HG02642 (cell line): Measurements from ENCODE around the gene SRSF10.
"Not testable (repeated sequence)": the region's sequence is repeated elsewhere in the genome, so short reads cannot be mapped to it uniquely, and the experiment has no call there.

Experiments
- ATAC-seq: cut with Tn5 transposase; IDR thresholded peaks from one replicate; pipeline ENCODE4 v1.9.1; 2021; ENCODE audit warnings: mild to moderate bottlenecking; ENCODE audit not compliant: unreplicated experiment, poor library complexity

Gene SRSF10

DNA sequence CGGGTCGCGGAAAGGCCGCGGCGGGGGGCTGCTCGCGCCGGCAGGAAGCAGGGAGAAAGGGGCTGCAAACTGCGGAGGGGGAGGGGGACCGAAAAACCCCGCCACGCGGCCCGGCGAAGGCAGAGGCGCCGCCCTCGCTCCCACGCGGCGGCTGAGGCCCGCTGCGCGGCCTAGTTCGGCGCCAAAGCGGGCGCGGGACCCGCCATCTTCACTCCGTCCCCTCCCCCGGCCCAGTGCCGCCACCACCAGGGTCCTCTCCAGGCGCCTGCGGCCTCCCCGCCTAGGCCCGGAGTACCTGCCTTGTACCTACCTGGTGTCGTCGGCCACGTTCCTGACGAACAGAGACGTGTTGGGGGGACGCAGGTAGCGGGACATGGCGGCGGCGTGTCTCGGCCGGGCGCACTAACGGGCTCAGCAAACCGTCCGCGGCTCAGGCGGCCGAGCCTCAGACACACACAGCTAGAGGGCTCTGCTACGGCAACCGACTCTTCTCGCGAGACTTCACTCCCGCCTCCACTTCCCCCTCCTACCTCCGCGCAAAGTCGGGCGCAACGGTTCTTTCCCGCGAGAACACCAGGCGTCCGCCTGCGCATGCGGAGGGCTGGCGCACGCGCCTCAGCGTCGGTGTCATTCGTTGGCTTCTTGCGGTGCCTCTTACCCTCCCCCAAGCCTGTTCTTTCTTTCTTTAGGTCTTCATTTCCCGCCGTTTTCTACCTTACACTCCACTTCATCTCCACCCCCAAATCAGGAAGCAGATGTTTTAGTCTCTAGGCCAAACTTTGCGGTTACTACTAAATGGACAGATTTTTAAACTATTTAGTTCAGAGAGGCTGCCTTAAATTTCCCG lies at the start of gene SRSF10:
SRSF10 (minus strand) TSS at position 447 of the 847 bp plus-strand sequence; CDS start at position 375, 72 bp downstream.
- peak; percentile 94 for ATAC-seq

DNA sequence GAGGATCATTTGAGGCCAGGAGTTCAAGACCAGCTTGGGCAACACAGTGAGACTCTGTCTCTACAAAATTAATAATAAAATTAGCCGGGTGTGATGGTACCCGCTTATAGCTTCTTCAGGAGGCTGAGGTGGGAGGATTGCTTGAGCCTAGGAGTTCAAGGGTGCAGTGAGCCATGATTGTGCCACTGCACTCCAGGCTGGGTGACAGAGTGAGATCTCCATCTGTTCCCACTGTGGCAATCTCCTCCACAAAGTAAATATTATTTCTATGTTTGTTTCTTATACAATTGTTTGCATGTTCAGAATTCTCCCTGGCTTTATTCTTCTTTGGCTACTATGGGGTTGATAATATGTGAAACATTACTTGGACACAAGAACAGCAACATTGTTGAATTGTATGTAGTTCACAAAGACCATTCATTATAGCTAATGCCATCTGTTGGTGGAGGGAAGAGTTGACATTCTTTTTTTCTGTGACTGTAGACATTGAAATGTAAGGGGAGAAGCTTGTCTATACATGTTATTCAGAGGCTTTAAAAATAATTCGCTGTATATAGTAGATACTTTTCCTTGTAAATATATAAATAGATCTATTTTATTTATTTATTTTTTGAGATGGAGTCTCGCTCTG lies 47.8 kb upstream of the SRSF10 start:
- no peak for ATAC-seq

DNA sequence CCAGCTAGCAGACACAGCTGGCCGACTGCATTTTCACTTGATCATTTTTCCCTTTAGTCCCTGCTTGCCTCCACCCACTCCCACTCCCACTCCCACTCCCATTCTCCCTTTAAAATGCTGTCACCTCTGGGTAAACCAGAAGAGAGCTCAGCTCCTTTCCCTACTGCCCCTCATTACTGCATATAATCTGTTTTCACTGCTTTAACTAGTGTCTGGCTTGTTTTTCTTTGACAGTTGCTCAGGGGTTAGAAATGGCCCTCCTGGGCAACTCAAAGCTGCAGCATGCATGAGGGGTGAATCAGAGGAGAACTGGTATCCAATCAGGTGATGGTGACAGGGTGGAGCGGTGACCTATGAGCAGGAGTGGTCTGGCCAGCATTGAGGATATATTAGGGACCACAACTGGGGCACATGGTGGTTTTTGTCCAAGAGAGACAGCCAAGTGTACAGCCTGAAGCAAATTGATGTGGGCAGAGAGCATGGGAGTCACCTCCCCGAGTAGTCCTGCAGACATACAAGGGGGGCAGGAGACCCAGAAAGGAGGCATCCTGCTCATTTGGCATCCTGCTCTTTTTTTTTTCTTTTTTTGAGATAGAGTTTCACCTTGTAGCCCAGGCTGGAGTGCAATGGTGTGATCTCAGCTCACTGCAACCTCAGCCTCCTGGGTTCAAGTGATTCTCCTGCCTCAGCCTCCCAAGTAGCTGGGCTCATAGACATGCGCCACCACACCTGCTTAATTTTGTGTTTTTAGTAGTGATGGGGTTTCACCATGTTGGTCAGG lies 42.6 kb upstream of the SRSF10 start:
- no peak for ATAC-seq

GRCh38 chr1:24021403-24022266 lies 41.5 kb upstream of the SRSF10 start:
- no peak for ATAC-seq

DNA sequence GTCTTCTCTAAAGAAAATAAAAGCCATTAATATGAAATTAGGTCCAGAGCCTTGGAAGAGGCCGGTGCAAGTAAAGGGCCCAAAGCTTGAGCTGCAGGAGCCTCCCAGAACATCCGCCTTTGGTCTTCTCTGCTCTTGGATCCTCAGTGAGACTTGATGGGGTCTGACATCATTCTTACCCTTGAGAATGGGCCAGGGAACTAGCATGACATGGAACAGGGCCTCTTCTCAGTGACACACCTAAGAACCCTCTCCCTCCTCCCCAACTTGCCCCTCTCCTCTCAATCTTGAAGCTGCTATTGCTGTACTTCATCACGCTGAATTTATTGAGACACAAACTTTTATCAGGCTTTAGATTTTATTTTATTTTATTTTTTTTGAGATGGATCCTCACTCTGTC lies 40.3 kb upstream of the SRSF10 start:
- no peak for ATAC-seq

DNA sequence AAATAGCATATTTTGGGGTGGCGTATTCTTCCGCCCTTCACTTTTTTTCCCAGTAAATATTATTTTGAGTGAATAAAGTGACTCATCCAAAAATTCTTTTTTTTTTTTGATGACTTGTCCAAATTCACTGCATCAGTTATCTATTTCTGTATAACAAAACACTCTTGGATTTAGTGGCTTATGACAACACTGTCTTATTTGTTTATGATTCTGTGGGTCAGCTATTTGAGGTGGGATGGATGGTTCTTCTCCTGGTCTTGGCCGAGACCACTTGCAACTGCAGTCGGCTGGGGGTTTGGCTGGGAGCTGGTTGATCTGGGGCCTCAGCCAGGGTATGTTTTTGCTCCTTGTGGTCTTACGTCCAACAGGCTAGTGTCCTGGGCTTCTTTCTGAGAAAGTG lies 39.9 kb upstream of the SRSF10 start:
- no peak for ATAC-seq

- no peak for ATAC-seq
These were observed 38.8 kb upstream of the SRSF10 start for GRCh38 chr1:24018611-24019580.

GRCh38 chr1:24015221-24016210 lies 35.4 kb upstream of the SRSF10 start:
- no peak for ATAC-seq

DNA sequence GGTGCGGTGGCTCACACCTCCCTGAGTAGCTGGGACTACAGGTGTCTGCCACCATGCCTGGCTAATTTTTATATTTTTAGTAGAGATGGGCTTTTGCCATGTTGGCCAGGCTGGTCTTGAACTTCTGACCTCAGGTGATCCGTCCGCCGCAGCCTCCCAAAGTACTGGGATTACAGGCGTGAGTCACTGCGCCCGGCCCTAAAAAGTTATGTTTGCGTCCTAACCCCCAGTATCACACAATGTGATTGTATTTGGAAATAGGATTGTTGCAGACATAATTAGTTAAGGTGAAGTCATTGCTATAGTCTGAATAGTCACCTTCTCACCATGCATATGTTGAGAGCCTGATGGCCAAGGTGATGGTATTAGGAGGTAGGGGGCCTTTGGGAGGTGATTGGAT lies 32.8 kb upstream of the SRSF10 start:
- not testable (repeated sequence) for ATAC-seq

DNA sequence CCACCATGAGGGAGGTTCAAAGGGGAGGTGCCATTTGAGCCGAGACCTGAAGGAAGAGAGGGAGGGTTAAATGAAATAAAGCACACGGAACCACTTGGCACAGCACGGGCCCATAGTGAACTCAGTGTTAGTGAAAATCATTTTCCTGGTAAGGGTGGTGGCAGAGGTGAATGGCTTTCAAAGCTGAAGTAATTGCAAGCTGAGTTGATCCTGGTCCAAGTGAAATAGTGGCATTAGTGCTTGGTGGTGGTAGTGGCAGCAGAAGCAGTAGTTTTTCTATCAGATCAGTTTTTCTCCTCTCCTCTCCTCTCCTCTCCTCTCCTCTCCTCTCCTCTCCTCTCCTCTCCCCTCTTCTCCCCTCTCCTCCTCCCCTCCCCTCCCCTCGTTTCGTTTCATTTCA lies 30.5 kb upstream of the SRSF10 start:
- no peak for ATAC-seq

DNA sequence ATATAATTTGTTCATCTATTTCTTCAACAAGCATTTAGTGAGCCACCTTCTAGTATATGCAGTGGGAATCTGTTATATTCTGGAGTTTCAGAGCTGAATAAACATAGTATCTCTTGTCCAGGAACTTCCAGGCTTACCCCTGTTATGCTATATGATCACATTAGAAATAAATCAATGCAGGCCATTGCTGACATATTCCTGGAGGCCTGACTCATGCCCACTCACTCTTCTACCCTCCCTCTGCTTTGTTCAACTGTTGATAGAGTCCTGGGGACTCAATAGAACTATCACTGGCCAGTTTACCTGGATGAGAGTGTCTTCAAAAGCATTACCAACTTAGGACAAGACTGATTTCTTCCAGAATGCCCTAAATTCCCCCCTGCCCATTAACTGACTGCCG lies 29.3 kb upstream of the SRSF10 start:
- ATAC-seq, result no peak

DNA sequence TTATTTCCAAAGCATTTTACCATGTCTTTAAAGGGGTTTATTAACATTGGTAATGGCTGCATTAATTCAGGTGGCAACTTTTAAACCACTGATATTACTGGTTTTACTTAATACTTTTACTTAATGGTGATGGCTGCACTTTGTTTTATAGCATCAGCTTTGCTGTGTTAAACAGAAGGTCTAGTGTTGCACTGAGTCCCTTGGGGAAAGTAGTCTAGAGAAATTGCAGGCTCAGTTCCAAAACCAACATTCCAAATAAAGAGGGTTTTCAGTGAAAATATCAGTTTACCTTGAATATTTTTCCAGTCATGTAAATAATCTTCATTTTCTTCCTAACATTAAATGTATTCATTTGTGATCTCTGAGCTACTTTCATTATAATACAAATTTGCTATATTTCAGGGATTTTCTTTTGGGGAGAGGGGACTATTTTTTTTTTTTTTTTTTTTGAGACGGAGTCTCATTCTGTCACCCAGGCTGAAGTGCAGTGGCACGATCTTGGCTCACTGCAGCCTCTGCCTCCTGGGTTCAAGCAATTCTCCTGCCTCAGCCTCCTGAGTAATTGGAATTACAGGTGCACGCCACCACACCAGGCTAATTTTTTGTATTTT lies 28.6 kb upstream of the SRSF10 start:
- not testable (repeated sequence) for ATAC-seq

DNA sequence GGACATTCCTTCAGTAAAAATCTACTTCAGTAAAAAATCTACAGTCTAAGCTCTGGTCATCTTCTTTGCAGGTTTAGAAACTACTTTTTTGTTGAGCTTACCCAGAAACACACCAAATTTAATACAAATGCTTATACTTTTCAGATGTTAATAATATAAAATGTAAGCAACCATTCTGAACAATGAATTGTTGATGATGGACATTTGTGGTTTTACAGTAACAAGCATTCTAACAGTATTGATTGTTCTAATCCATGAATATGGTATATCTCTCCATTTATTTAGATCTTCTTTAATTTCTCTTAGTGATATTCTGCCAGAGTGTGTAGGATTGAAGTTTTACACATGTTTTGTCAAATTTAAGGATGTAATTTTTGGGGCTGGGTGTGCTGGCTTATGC lies 27.0 kb upstream of the SRSF10 start:
- no peak for ATAC-seq

DNA sequence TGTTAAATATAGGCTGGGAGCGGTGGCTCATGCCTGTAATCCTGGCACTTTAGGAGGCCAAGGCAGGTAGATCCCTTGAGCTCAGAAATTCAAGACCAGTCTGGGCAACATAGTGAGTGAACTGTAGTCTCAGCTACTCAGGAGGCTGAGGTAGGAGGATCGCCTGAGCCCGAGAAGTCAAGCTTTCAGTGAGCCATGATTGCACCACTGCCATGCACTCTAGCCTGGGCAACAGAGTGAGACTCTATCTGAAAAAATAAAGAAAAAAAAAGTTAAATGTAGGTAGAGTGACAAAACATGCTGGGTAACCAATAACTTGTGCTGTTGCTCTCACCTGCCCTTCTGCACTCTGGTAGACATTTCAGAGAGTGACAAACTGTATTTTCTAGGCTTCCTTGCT lies 25.0 kb upstream of the SRSF10 start:
- ATAC-seq, result no peak

DNA sequence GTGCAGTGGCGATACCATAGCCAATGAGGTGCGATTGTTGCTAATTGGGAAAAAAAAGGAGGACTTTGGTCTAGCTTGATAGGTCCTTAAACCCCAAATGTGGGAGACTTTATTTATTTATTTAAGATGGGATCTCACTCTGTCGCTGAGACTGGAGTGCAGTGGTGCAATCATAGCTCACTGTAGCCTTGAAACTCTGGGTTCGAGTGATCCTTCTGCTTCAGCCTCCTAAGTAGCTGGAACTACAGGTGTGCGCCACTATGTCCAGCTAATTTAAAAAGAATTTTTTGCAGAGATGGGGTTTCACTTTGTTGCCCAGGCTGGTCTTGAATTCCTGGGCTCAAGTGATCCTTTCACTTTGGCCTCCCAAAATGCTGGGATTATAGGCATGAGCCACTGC lies 24.0 kb upstream of the SRSF10 start:
- ATAC-seq, result no peak

- no peak for ATAC-seq
These were observed 23.3 kb upstream of the SRSF10 start for GRCh38 chr1:24003331-24003972.

GRCh38 chr1:24002695-24003094 lies 22.6 kb upstream of the SRSF10 start:
- no peak for ATAC-seq
